ENCODE measurements around the gene GOLGB1. TPM values are rescaled to one million over a fixed set of nuclear protein-coding genes. Genes with fewer than 3 reads are reported as not detected.

Gene GOLGB1
- polyA plus RNA-seq, 3 donors = 1.2 to 7.1 (median 1.7) TPM

DNA sequence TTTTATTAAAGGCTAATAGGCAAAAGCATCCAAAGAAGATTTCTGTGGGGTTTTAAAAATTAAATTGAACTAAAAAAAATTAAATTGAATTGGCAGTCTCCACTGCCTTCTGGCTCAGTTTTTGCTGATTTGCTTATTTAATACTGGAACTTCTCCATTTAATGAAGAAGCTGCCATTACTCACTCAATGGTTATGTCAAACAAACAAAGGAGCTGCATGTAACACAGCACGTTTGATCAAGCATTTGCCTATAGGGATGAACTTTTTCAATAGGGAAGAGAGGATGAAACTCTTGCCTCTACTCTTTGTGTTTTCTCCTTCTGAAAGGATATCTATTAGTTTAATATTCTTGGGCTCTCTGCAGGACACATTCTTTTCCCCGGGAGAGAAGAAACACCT is 84.1 kb downstream of the GOLGB1 start:
- Mint-ChIP-seq H3K27ac (peak overlapping the region in 1 of 7 donors; percentile 14), H3K27me3 (ENCODE audit: low read depth in 3 of 3) (no peaks in the 10 kb centered on the region), H3K4me1 (peaks cover 39% of the 10 kb centered on the region), H3K4me3 (no peak overlapping the region), H3K9me3 (no peaks in the 10 kb centered on the region), H3K36me3 (peaks cover 56 to 59% of the 10 kb centered on the region in 2 donors)
- TF ChIP-seq, protein P1, sequence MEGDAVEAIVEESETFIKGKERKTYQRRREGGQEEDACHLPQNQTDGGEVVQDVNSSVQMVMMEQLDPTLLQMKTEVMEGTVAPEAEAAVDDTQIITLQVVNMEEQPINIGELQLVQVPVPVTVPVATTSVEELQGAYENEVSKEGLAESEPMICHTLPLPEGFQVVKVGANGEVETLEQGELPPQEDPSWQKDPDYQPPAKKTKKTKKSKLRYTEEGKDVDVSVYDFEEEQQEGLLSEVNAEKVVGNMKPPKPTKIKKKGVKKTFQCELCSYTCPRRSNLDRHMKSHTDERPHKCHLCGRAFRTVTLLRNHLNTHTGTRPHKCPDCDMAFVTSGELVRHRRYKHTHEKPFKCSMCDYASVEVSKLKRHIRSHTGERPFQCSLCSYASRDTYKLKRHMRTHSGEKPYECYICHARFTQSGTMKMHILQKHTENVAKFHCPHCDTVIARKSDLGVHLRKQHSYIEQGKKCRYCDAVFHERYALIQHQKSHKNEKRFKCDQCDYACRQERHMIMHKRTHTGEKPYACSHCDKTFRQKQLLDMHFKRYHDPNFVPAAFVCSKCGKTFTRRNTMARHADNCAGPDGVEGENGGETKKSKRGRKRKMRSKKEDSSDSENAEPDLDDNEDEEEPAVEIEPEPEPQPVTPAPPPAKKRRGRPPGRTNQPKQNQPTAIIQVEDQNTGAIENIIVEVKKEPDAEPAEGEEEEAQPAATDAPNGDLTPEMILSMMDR (IDR thresholded peaks at IDR 0.05) = no peak
- no peak overlapping the region for H3K4me3 ChIP-seq (replicated peaks in 1 of 3; ENCODE audit: low read depth in 2 of 3, low read length in 3 of 3)
- WGBS (ENCODE audit: insufficient coverage) = 100% methylated on average over 1 of the region's 2 CpGs
- no peaks in the 10 kb centered on the region for H3K27me3 ChIP-seq (ENCODE audit: control insufficient read depth in 2 of 2, insufficient read depth in 2 of 2, low read length in 2 of 2)
- no peaks in the 10 kb centered on the region for H3K79me2 ChIP-seq (ENCODE audit: insufficient read depth, low read length)
- H4K20me1 ChIP-seq (ENCODE audit: insufficient read depth, low read length) = no peaks in the 10 kb centered on the region
- H3K36me3 ChIP-seq (replicated peaks in 1 of 2; ENCODE audit: control insufficient read depth in 1 of 2, insufficient read depth in 2 of 2, low read length in 2 of 2) = peaks cover 34 to 65% of the 10 kb centered on the region in 2 donors
- H3K9me3 ChIP-seq (replicated peaks in 1 of 2; ENCODE audit: control insufficient read depth in 1 of 2, insufficient read depth in 1 of 2, low read length in 2 of 2) = no peaks in the 10 kb centered on the region
- peak overlapping the region in 1 of 2 donors; percentile 7 for H3K27ac ChIP-seq (ENCODE audit: low read depth in 1 of 2, low read length in 2 of 2)
- peaks cover 28 to 36% of the 10 kb centered on the region in 2 donors for H3K4me1 ChIP-seq (ENCODE audit: control insufficient read depth in 1 of 2, insufficient read depth in 2 of 2, low read length in 2 of 2)
- H3K9ac ChIP-seq (ENCODE audit: insufficient read depth, low read length, poor library complexity, severe bottlenecking) = no peak overlapping the region
- intact Hi-C loops (cut with micrococcal nuclease) = loop anchor here (10.0 kb wide), 2 partner anchors 79 to 169 kb away; partner anchors contain the start of genes GOLGB1 (in 2 of the 2), EAF2 (in 1 of the 2) and IQCB1 (in 1 of the 2)
- H3K4me2 ChIP-seq (replicated peaks; ENCODE audit: extremely low read depth, low read length, poor library complexity, severe bottlenecking) = no peak overlapping the region
- H2AFZ ChIP-seq (ENCODE audit: insufficient read depth, low read depth, low read length, poor library complexity, severe bottlenecking) = no peak overlapping the region
- DNase-seq = no peak

DNA sequence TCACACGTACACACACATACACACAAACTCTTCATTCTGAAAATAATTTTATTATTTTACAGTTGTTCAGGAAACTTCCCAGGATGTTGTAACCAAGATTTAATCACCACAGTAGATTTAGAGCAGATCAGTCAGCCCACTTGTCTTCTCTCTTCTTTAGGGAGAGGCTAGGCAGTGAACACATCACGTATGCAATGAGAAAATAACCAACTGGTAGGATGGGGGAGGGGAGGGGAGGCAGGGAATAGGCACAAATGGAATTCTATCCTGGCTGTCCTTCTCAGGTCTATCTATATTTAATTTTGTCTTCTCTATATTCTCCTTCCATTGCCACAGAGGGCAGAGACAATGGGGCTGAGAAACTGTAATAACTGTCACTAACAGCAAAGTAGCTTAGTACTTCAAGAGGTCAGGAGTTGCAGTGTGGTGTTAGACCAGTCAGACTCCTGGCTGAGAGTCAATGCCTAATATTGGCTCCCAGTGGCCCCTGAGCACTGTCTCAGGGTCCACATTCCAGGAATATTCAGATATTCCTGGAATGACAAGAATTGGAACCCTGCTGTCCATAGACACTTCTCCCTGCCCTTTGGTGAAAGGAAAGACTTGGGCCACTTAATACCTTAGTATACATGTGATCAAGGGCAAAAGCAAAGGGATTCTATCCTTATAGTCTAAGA is 86.2 kb downstream of the GOLGB1 start:
- H3K4me1 ChIP-seq (ENCODE audit: control insufficient read depth in 1 of 2, insufficient read depth in 2 of 2, low read length in 2 of 2) = peaks cover 50 to 56% of the 10 kb centered on the region in 2 donors
- H3K4me3 ChIP-seq (replicated peaks in 1 of 3; ENCODE audit: low read depth in 2 of 3, low read length in 3 of 3) = no peak overlapping the region
- H3K79me2 ChIP-seq (ENCODE audit: insufficient read depth, low read length) = peaks cover 22% of the 10 kb centered on the region
- TF ChIP-seq, protein P1 (IDR thresholded peaks at IDR 0.05) = no peak
- no peak overlapping the region for H3K4me3 Mint-ChIP-seq
- H3K36me3 Mint-ChIP-seq = peaks cover 52 to 54% of the 10 kb centered on the region in 2 donors
- no peak for DNase-seq
- H3K4me1 Mint-ChIP-seq = peaks cover 58% of the 10 kb centered on the region
- H3K27me3 Mint-ChIP-seq (ENCODE audit: low read depth in 3 of 3) = no peaks in the 10 kb centered on the region
- H3K27me3 ChIP-seq (ENCODE audit: control insufficient read depth in 2 of 2, insufficient read depth in 2 of 2, low read length in 2 of 2) = no peaks in the 10 kb centered on the region
- no peak overlapping the region for H3K4me2 ChIP-seq (replicated peaks; ENCODE audit: extremely low read depth, low read length, poor library complexity, severe bottlenecking)
- H3K9me3 ChIP-seq (replicated peaks in 1 of 2; ENCODE audit: control insufficient read depth in 1 of 2, insufficient read depth in 1 of 2, low read length in 2 of 2) = no peaks in the 10 kb centered on the region
- H3K9ac ChIP-seq (ENCODE audit: insufficient read depth, low read length, poor library complexity, severe bottlenecking) = no peak overlapping the region
- WGBS (ENCODE audit: insufficient coverage) = no CpG with 5 or more reads among the region's 2 CpGs
- peaks cover 14% of the 10 kb centered on the region for H4K20me1 ChIP-seq (ENCODE audit: insufficient read depth, low read length)
- H2AFZ ChIP-seq (ENCODE audit: insufficient read depth, low read depth, low read length, poor library complexity, severe bottlenecking) = no peak overlapping the region
- peaks cover 26 to 54% of the 10 kb centered on the region in 2 donors for H3K36me3 ChIP-seq (replicated peaks in 1 of 2; ENCODE audit: control insufficient read depth in 1 of 2, insufficient read depth in 2 of 2, low read length in 2 of 2)
- no peak overlapping the region for H3K27ac ChIP-seq (ENCODE audit: low read depth in 1 of 2, low read length in 2 of 2)
- no peaks in the 10 kb centered on the region for H3K9me3 Mint-ChIP-seq
- intact Hi-C loops (cut with micrococcal nuclease) = loop anchor here (10.0 kb wide), 2 partner anchors 81 to 171 kb away; partner anchors contain the start of genes GOLGB1 (in 2 of the 2), EAF2 (in 1 of the 2) and IQCB1 (in 1 of the 2)
- H3K27ac Mint-ChIP-seq = no peak overlapping the region
